ENCODE results near the gene XYLT1.

The XYLT1 gene

GRCh38 chr16:17431012-17431411 lies 39.7 kb downstream of the XYLT1 start:
- Histone ChIP-seq H3K36me3 (ENCODE audit: control insufficient read depth in 2 of 2, insufficient read depth in 1 of 2, low read length in 2 of 2) (no peaks in the 10 kb centered on the region), H3K4me1 (ENCODE audit: control insufficient read depth, insufficient read depth, low read length) (no peaks in the 10 kb centered on the region), H3K4me3 (ENCODE audit: low read depth, low read length) (no peak overlapping the region), H3K27ac (ENCODE audit: extremely low read depth, low read depth, low read length) (no peak overlapping the region), H3K9me3 (ENCODE audit: control insufficient read depth, insufficient read depth, low read depth, low read length) (no peaks in the 10 kb centered on the region)
- no peak for TF ChIP-seq ZNF184 (tag by site-specific recombination; IDR thresholded peaks at IDR 0.05)
- no peak for TF ChIP-seq ZNF426 (tag by site-specific recombination; IDR thresholded peaks at IDR 0.05)
- no peak for TF ChIP-seq ZNF140 (tag by site-specific recombination; IDR thresholded peaks at IDR 0.05)
- TF ChIP-seq ZNF501 (tag by site-specific recombination; IDR thresholded peaks at IDR 0.05), result no peak
- TF ChIP-seq HOXA7 (CRISPR knock-in tag; IDR thresholded peaks at IDR 0.05; ENCODE audit: borderline replicate concordance), result no peak
- no peak for TF ChIP-seq ZNF513 (tag by site-specific recombination; IDR thresholded peaks at IDR 0.05)
- TF ChIP-seq ZNF555 (tag by site-specific recombination; conservative IDR thresholded peaks at IDR 0.05), result no peak
- TF ChIP-seq WT1 (tag by site-specific recombination; IDR thresholded peaks at IDR 0.05), result no peak
- TF ChIP-seq AEBP2 (tag by site-specific recombination; IDR thresholded peaks at IDR 0.05; ENCODE audit: borderline replicate concordance), result no peak
- TF ChIP-seq ZNF704 (tag by site-specific recombination; IDR thresholded peaks at IDR 0.05), result no peak
- no peak for TF ChIP-seq ZNF747 (tag by site-specific recombination; IDR thresholded peaks at IDR 0.05)
- no peak for TF ChIP-seq ZNF530 (tag by site-specific recombination; IDR thresholded peaks at IDR 0.05; ENCODE audit: low read depth)
- TF ChIP-seq ZBTB1 (tag by site-specific recombination; IDR thresholded peaks at IDR 0.05), result no peak
- no peak for TF ChIP-seq ZFP3 (tag by site-specific recombination; IDR thresholded peaks at IDR 0.05; ENCODE audit: low read depth)
- TF ChIP-seq REST (tag by site-specific recombination; IDR thresholded peaks at IDR 0.05), result no peak
- TF ChIP-seq ZNF138 (tag by site-specific recombination; IDR thresholded peaks at IDR 0.05; ENCODE audit: borderline replicate concordance), result no peak
- no peak for TF ChIP-seq ZNF280D (tag by site-specific recombination; IDR thresholded peaks at IDR 0.05)
- no peak for TF ChIP-seq ZNF148 (tag by site-specific recombination; IDR thresholded peaks at IDR 0.05; ENCODE audit: borderline replicate concordance)
- TF ChIP-seq KLF17 (tag by site-specific recombination; IDR thresholded peaks at IDR 0.05), result no peak
- CTCF ChIA-PET, result interaction anchor here (0.6 kb wide), 1 partner anchor 264 kb away, joined by 4 read pairs; no protein-coding TSS in a partner anchor
- POLR2A ChIA-PET, result interaction anchor here (0.5 kb wide), 1 partner anchor 50 kb away, joined by 5 read pairs; no protein-coding TSS in a partner anchor

Measured in HEK293 (cell line).